Measurements from ENCODE around the gene SEMA4C. TPM values are rescaled to one million over a fixed set of nuclear protein-coding genes. Genes with fewer than 3 reads are reported as not detected.

The SEMA4C gene
- polyA plus RNA-seq, 2 donors: 13.1 to 14.2 TPM

DNA sequence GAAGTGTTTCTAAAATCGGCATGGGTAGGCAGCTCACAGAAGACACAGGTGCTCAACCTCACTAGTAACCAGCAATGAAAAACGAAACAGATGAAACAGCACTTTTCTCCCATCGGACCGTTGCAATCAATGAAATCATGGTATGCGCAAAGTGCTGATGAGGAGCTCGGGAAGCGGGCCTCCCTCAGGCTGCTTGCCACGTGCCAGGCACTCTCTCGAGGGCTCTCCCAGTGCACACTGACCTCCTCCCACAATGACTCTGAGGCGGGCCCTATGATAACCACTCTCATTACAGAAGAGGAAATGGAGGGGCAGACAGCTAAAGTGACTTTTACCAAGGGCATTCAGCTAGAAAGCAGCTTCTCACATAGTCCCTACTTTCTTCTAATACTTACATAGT is 22.3 kb downstream of the SEMA4C start:
- no peak overlapping the region for H3K27ac ChIP-seq (ENCODE audit: low read depth in 2 of 2, low read length in 1 of 2)
- H3K27me3 ChIP-seq (ENCODE audit: control insufficient read depth in 1 of 2, insufficient read depth in 2 of 2, low read length in 2 of 2): no peaks in the 10 kb centered on the region
- 81 to 83% methylated on average over 10 of the region's 10 CpGs for WGBS, 2 donors
- no peaks in the 10 kb centered on the region for H3K9me3 ChIP-seq (ENCODE audit: control insufficient read depth in 2 of 2, insufficient read depth in 1 of 2, low read depth in 1 of 2, low read length in 1 of 2)
- no peak overlapping the region for H3K4me3 ChIP-seq (ENCODE audit: low read depth in 1 of 2, low read length in 2 of 2)
- H3K4me1 ChIP-seq (ENCODE audit: control insufficient read depth in 2 of 2, insufficient read depth in 2 of 2, low read length in 1 of 2): no peaks in the 10 kb centered on the region
- H3K36me3 ChIP-seq (ENCODE audit: control insufficient read depth in 2 of 2, insufficient read depth in 2 of 2, low read length in 1 of 2): peaks cover 3 to 8% of the 10 kb centered on the region in 2 donors

DNA sequence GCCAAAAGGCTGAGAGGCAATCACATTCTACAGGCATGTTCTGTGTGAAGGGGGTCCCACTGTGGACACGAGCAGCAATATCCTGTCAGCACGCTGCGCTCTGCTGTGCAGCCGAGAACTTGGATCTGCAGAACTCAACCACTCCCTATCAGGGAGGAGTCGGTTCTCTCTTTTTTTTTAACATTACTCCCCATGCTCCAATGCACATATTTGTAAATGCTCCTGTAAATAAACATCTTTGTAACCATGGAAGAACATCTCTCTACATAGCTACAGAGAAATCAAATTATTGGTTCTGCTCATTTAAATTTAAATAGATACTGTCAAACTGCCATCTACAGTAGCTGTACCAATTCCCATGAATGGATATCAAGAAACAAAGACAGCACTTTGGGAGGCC is 23.1 kb downstream of the SEMA4C start:
- no peaks in the 10 kb centered on the region for H3K4me1 ChIP-seq (ENCODE audit: control insufficient read depth in 2 of 2, insufficient read depth in 2 of 2, low read length in 1 of 2)
- H3K36me3 ChIP-seq (ENCODE audit: control insufficient read depth in 2 of 2, insufficient read depth in 2 of 2, low read length in 1 of 2): peaks cover 3 to 8% of the 10 kb centered on the region in 2 donors
- H3K27ac ChIP-seq (ENCODE audit: low read depth in 2 of 2, low read length in 1 of 2): no peak overlapping the region
- H3K27me3 ChIP-seq (ENCODE audit: control insufficient read depth in 1 of 2, insufficient read depth in 2 of 2, low read length in 2 of 2): no peaks in the 10 kb centered on the region
- no peaks in the 10 kb centered on the region for H3K9me3 ChIP-seq (ENCODE audit: control insufficient read depth in 2 of 2, insufficient read depth in 1 of 2, low read depth in 1 of 2, low read length in 1 of 2)
- WGBS, 2 donors: 91 to 92% methylated on average over 5 of the region's 5 CpGs
- no peak overlapping the region for H3K4me3 ChIP-seq (ENCODE audit: low read depth in 1 of 2, low read length in 2 of 2)

DNA sequence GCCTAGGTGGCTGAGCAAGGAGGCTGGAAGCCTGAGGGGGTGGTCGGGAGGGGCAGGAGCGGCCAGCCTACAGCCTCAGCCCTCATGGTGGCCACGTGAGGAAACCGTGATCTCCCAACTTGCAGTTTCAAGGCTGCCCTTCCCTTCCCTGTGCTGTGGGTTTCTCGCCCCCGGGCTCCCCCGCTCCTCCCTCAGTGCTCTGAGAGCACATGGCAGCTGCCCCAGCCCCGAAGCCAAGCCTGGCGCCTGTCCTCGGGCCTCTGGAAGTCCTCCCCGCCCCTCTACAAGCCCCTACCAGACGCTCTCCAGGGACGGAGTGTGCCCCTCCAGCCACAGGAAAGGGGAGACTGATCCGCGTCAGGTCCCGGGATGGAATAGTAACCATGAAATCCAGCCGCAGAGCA is 25.5 kb downstream of the SEMA4C start:
- Histone ChIP-seq H3K27me3 (ENCODE audit: control insufficient read depth in 1 of 2, insufficient read depth in 2 of 2, low read length in 2 of 2) (no peaks in the 10 kb centered on the region), H3K4me1 (ENCODE audit: control insufficient read depth in 2 of 2, insufficient read depth in 2 of 2, low read length in 1 of 2) (peaks cover 3 to 6% of the 10 kb centered on the region in 2 donors), H3K9me3 (ENCODE audit: control insufficient read depth in 2 of 2, insufficient read depth in 1 of 2, low read depth in 1 of 2, low read length in 1 of 2) (no peaks in the 10 kb centered on the region), H3K4me3 (ENCODE audit: low read depth in 1 of 2, low read length in 2 of 2) (no peak overlapping the region), H3K27ac (ENCODE audit: low read depth in 2 of 2, low read length in 1 of 2) (no peak overlapping the region), H3K36me3 (ENCODE audit: control insufficient read depth in 2 of 2, insufficient read depth in 2 of 2, low read length in 1 of 2) (peaks cover 0 to 9% of the 10 kb centered on the region in 2 donors)
- 83 to 87% methylated on average over 14 to 17 of the region's 17 CpGs for WGBS, 2 donors

DNA sequence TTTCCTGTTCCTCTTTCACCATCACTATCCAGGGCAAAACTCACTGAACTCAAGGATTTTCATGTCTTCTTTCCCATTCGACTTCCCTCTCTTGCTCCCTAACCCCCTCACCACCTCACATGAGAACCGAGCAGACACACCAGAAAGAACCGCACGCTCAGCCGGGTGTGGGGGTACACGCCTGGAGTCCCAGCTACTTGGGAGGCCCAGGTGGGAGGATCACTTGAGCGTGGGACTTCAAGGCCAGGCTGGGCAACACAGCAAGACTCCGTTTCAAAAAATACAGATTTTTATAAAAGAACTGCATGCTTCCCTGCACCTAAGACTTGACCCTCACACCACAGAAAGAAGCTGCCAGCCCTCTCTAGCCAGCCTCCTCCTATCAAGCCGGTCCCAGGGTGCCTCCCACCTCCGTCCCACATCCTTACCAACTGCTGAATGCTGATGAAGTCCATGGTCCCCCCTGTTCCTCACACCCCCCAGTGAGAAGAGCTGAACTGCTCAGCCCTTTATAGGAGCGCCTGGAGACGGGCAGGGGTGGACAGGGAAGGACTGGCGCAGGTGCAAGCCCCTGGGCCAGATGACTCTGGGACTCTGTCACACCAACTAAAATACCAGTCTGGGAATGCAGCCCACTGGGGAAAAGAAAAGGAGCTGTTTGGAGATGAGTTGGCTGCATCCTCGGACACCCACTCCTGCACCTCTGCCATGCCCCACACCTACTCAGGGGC is 26.2 kb downstream of the SEMA4C start, which contains the start of gene ANKRD23:
Gene ANKRD23, minus strand, starts transcription at position 484 of the 731 bp plus-strand sequence. Its CDS starts 29 bp downstream, at position 455.
- Histone ChIP-seq H3K27ac (ENCODE audit: low read depth in 2 of 2, low read length in 1 of 2) (no peak within 1 kb of the TSS), H3K27me3 (ENCODE audit: control insufficient read depth in 1 of 2, insufficient read depth in 2 of 2, low read length in 2 of 2) (no peaks in the 10 kb centered on the region), H3K4me1 (ENCODE audit: control insufficient read depth in 2 of 2, insufficient read depth in 2 of 2, low read length in 1 of 2) (peaks cover 3 to 11% of the 10 kb centered on the region in 2 donors), H3K4me3 (ENCODE audit: low read depth in 1 of 2, low read length in 2 of 2) (no peak within 1 kb of the TSS), H3K9me3 (ENCODE audit: control insufficient read depth in 2 of 2, insufficient read depth in 1 of 2, low read depth in 1 of 2, low read length in 1 of 2) (no peaks in the 10 kb centered on the region), H3K36me3 (ENCODE audit: control insufficient read depth in 2 of 2, insufficient read depth in 2 of 2, low read length in 1 of 2) (peaks cover 0 to 9% of the 10 kb centered on the region in 2 donors)
- 92 to 93% methylated on average over 14 of the region's 14 CpGs for WGBS, 2 donors

DNA sequence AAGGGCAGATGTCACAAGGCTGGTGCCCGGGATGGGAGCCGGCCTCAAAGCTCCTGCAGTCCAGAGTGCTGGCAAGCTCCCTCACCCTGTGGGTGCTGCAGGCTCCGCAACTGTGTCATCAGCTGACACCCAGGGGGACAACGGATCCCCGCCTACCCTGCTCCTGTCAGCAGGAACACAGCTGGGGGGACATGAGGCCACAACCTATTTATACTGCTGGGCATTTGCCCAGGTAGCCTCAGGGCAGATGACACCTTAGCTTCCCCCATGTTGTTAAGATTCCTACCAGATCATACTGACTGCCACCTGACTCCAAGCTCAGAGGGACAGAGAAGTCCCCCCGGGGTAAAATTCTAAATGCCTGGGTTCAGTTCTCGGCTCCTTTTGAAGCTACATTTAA is 27.3 kb downstream of the SEMA4C start:
- Histone ChIP-seq H3K27me3 (ENCODE audit: control insufficient read depth in 1 of 2, insufficient read depth in 2 of 2, low read length in 2 of 2) (no peaks in the 10 kb centered on the region), H3K36me3 (ENCODE audit: control insufficient read depth in 2 of 2, insufficient read depth in 2 of 2, low read length in 1 of 2) (peaks cover 0 to 7% of the 10 kb centered on the region in 2 donors), H3K9me3 (ENCODE audit: control insufficient read depth in 2 of 2, insufficient read depth in 1 of 2, low read depth in 1 of 2, low read length in 1 of 2) (no peaks in the 10 kb centered on the region), H3K4me3 (ENCODE audit: low read depth in 1 of 2, low read length in 2 of 2) (no peak overlapping the region), H3K4me1 (ENCODE audit: control insufficient read depth in 2 of 2, insufficient read depth in 2 of 2, low read length in 1 of 2) (peaks cover 3 to 11% of the 10 kb centered on the region in 2 donors), H3K27ac (ENCODE audit: low read depth in 2 of 2, low read length in 1 of 2) (no peak overlapping the region)
- 80 to 91% methylated on average over 7 of the region's 7 CpGs for WGBS, 2 donors

DNA sequence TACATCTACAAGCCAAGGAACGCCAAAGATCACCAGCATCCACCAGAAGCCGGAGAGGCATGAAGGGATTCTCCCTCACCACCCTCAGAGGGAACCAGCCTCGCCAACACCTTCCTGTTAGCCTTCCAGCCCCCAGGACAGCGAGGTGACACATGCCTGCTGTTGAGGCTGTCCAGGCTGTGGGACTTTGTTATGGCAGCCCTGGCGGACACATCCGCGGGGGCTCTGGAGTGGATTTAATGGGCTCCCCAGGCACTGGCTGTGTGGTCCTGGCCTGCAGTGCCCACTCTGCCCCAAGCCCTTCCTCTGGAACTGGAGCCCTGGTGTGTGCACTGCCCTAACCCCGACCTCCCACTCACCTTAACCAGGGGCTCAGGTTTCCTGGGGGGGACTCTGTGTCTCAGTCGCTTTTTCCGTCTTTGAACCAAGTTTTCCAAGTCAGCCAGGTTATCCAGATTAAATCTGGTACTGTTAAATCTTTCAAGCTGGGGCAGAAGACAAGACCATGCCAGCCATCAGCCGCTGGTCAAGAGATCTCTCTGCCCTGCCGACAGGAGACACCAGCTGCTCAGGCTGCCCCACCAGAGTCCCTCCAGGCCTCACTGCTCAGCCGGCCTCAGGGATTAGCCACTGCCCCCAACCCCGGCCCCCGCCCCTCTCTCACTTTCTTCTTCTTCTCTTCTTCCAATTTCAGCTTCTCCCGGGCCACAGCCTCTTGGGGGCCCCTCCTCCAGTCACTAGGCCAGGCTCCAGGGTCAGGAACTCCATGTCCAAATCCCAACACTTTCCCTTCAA is 28.0 kb downstream of the SEMA4C start:
- Histone ChIP-seq H3K9me3 (ENCODE audit: control insufficient read depth in 2 of 2, insufficient read depth in 1 of 2, low read depth in 1 of 2, low read length in 1 of 2) (no peaks in the 10 kb centered on the region), H3K36me3 (ENCODE audit: control insufficient read depth in 2 of 2, insufficient read depth in 2 of 2, low read length in 1 of 2) (peaks cover 0 to 8% of the 10 kb centered on the region in 2 donors), H3K4me3 (ENCODE audit: low read depth in 1 of 2, low read length in 2 of 2) (no peak overlapping the region), H3K27me3 (ENCODE audit: control insufficient read depth in 1 of 2, insufficient read depth in 2 of 2, low read length in 2 of 2) (no peaks in the 10 kb centered on the region), H3K4me1 (ENCODE audit: control insufficient read depth in 2 of 2, insufficient read depth in 2 of 2, low read length in 1 of 2) (peaks cover 3 to 11% of the 10 kb centered on the region in 2 donors), H3K27ac (ENCODE audit: low read depth in 2 of 2, low read length in 1 of 2) (no peak overlapping the region)
- 83 to 86% methylated on average over 16 of the region's 16 CpGs for WGBS, 2 donors

DNA sequence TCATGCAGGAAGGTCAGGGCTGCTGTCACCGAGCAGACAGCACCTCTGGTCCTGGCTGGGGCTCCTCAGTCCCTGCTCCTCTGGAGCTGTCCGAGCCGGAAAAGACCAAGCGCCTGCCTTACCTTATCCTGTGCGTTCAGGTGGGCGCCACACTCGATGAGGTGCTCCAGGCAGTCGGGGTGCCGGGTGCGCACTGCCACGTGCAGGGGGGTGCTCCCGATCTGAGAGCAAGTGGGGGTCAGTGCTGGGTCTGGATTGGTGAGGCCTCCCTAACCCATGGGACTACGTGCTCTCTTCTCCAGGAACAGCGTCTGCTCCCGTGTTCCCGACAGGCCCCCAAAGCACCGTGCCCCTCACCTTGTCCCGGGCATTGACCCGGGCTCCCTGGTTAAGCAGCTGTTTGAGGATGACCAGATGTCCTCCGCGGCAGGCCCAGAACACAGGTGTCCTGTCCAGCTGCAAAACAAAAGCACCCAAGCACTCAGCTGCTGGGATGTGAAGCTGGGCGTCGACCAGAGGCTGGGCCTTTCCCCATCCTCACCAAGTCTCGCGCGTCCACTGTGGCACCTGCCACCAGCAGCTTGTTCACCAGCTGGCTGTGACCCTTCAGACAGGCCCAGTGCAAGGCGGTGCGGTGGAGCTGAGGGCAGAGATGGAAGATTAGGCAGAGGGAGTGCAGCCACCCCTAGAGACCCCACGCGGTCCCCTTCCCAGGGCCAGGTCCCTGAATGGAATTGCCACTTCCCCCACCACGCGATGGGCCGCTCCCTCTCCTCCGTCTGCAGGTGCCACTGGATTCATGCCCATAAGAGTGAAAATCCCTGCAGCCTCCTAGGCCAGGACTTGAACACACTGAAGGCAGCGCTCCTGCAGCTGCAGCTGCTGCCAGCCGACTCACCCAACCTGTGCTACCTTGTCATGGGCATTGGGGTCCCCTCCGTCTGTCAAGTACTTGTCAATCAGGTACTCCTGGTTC is 29.7 kb downstream of the SEMA4C start:
- Histone ChIP-seq H3K4me1 (ENCODE audit: control insufficient read depth in 2 of 2, insufficient read depth in 2 of 2, low read length in 1 of 2) (peaks cover 3 to 11% of the 10 kb centered on the region in 2 donors), H3K9me3 (ENCODE audit: control insufficient read depth in 2 of 2, insufficient read depth in 1 of 2, low read depth in 1 of 2, low read length in 1 of 2) (no peaks in the 10 kb centered on the region), H3K4me3 (ENCODE audit: low read depth in 1 of 2, low read length in 2 of 2) (no peak overlapping the region), H3K27me3 (ENCODE audit: control insufficient read depth in 1 of 2, insufficient read depth in 2 of 2, low read length in 2 of 2) (no peaks in the 10 kb centered on the region), H3K27ac (ENCODE audit: low read depth in 2 of 2, low read length in 1 of 2) (no peak overlapping the region), H3K36me3 (ENCODE audit: control insufficient read depth in 2 of 2, insufficient read depth in 2 of 2, low read length in 1 of 2) (peaks cover 0 to 8% of the 10 kb centered on the region in 2 donors)
- WGBS, 2 donors: 87 to 89% methylated on average over 37 of the region's 37 CpGs

DNA sequence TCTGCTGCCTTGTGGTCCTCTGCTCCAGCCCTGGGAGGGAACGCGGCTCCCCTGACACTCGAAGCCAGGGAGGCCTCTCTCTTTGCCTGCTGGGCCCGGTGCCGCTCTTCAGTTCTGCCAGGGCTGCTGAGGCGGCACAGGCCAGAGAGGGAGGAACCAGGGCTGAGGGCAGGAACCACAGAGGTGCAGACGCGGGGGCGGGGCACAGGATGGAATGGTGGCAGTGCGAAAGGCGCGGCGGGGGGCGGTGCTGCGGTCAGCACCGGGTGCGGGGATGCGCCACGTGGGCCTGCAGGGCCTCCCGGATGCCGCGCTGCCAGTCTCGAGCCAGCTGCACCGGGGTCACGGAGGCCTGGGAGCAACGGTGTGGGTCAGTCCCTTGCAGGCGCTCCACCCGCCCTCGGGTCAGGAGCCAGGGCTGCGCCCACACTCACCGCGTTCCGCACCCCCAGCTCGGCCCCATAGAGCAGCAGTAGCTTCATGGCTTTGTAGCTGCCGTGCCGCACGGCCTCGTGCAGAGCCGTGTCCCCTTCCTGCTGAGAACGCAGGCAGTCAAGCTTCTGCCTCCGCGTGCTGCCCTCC is 30.5 kb downstream of the SEMA4C start:
- no peak overlapping the region for H3K27ac ChIP-seq (ENCODE audit: low read depth in 2 of 2, low read length in 1 of 2)
- H3K4me3 ChIP-seq (ENCODE audit: low read depth in 1 of 2, low read length in 2 of 2): peak overlapping the region in 1 of 2 donors; percentile 6
- H3K36me3 ChIP-seq (ENCODE audit: control insufficient read depth in 2 of 2, insufficient read depth in 2 of 2, low read length in 1 of 2): peaks cover 0 to 8% of the 10 kb centered on the region in 2 donors
- H3K27me3 ChIP-seq (ENCODE audit: control insufficient read depth in 1 of 2, insufficient read depth in 2 of 2, low read length in 2 of 2): no peaks in the 10 kb centered on the region
- no peaks in the 10 kb centered on the region for H3K9me3 ChIP-seq (ENCODE audit: control insufficient read depth in 2 of 2, insufficient read depth in 1 of 2, low read depth in 1 of 2, low read length in 1 of 2)
- WGBS, 2 donors: 30 to 31% methylated on average over 42 of the region's 42 CpGs
- peaks cover 3 to 11% of the 10 kb centered on the region in 2 donors for H3K4me1 ChIP-seq (ENCODE audit: control insufficient read depth in 2 of 2, insufficient read depth in 2 of 2, low read length in 1 of 2)

Data from esophagus (tissue), 2 donors.